Panc1 (cell line): ENCODE data around the gene RAP2B.

Experiments
- POLR2AphosphoS5 ChIP-seq: IDR thresholded peaks from 2 replicates; pipeline ENCODE4 v1.6.1; 2012; ENCODE audit warnings: mild to moderate bottlenecking, low read depth, low read length, moderate library complexity
- SIN3A ChIP-seq: IDR thresholded peaks from 2 replicates; pipeline ENCODE4 v1.6.1; 2012; ENCODE audit warnings: low read depth, mild to moderate bottlenecking, low read length, moderate library complexity, borderline replicate concordance; ENCODE audit not compliant: insufficient read depth
- TCF7L2 ChIP-seq: IDR thresholded peaks from 2 replicates; pipeline ENCODE4 v1.6.1; 2011; ENCODE audit warnings: mild to moderate bottlenecking, low read depth, low read length, inconsistent platforms
- TF ChIP-seq, protein P1 (sequence below): fragments of 450-650 bp; IDR thresholded peaks from 2 replicates; pipeline ENCODE4 v1.5.1; 2017; ENCODE audit warnings: mild to moderate bottlenecking
- TF ChIP-seq, protein P2 (sequence below), 2 experiments: IDR thresholded peaks; 2 replicates each; pipeline ENCODE4 v1.6.1; 2011 to 2012; ENCODE audit warnings: low read depth in 2 of 2, control low read depth in 1 of 2, low read length in 1 of 2, mild to moderate bottlenecking in 1 of 2, moderate library complexity in 1 of 2; ENCODE audit not compliant: insufficient read depth in 1 of 2

DNA sequence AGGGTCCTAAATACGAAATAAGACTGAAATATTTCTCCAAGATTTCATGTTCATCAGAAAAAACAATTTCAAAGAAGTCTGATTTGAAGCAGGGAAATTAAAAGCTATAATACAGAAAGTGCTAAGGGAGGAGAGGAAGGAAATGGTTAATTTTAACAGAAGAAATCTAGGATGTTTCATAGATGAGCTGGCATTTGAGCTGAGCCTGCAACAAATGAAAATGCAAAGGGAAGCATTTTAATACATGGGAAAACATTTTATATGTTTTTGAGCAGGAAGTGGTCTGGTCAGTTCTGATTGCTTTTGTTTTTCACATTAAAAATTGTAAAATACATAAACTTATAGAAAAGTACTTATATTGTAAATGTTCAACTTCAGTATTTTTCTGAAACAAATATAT is 17.2 kb upstream of the RAP2B start:
- TF ChIP-seq, protein P1, sequence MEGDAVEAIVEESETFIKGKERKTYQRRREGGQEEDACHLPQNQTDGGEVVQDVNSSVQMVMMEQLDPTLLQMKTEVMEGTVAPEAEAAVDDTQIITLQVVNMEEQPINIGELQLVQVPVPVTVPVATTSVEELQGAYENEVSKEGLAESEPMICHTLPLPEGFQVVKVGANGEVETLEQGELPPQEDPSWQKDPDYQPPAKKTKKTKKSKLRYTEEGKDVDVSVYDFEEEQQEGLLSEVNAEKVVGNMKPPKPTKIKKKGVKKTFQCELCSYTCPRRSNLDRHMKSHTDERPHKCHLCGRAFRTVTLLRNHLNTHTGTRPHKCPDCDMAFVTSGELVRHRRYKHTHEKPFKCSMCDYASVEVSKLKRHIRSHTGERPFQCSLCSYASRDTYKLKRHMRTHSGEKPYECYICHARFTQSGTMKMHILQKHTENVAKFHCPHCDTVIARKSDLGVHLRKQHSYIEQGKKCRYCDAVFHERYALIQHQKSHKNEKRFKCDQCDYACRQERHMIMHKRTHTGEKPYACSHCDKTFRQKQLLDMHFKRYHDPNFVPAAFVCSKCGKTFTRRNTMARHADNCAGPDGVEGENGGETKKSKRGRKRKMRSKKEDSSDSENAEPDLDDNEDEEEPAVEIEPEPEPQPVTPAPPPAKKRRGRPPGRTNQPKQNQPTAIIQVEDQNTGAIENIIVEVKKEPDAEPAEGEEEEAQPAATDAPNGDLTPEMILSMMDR = no peak
- TF ChIP-seq TCF7L2 (no peak), POLR2AphosphoS5 (no peak), SIN3A (no peak)
- TF ChIP-seq, protein P2, sequence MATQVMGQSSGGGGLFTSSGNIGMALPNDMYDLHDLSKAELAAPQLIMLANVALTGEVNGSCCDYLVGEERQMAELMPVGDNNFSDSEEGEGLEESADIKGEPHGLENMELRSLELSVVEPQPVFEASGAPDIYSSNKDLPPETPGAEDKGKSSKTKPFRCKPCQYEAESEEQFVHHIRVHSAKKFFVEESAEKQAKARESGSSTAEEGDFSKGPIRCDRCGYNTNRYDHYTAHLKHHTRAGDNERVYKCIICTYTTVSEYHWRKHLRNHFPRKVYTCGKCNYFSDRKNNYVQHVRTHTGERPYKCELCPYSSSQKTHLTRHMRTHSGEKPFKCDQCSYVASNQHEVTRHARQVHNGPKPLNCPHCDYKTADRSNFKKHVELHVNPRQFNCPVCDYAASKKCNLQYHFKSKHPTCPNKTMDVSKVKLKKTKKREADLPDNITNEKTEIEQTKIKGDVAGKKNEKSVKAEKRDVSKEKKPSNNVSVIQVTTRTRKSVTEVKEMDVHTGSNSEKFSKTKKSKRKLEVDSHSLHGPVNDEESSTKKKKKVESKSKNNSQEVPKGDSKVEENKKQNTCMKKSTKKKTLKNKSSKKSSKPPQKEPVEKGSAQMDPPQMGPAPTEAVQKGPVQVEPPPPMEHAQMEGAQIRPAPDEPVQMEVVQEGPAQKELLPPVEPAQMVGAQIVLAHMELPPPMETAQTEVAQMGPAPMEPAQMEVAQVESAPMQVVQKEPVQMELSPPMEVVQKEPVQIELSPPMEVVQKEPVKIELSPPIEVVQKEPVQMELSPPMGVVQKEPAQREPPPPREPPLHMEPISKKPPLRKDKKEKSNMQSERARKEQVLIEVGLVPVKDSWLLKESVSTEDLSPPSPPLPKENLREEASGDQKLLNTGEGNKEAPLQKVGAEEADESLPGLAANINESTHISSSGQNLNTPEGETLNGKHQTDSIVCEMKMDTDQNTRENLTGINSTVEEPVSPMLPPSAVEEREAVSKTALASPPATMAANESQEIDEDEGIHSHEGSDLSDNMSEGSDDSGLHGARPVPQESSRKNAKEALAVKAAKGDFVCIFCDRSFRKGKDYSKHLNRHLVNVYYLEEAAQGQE (IDR thresholded peaks at IDR 0.05; ENCODE audit: insufficient read depth in 1 of 2, low read depth in 2 of 2, low read length in 1 of 2) = no peak
